PC-9 (cell line): ENCODE data around the gene RNF220. TPM values are rescaled to one million over a fixed set of nuclear protein-coding genes. Genes with fewer than 3 reads are reported as not detected.

Experiments
- BruUV-seq: library from RNA; stranded (reverse); fragments of 400-500 nt; replicated peaks from 2 replicates; lab custom pipeline; 2021; lab: Mats Ljungman, UMichigan
- CTCF ChIA-PET: fragments of 300-600 bp; sonication (Branson Sonifier 250); formaldehyde crosslinking; loops from one replicate; lab custom pipeline; 2022; ENCODE audit warnings: antibody characterized with exemption; lab: Charles Lee
- POLR2A ChIA-PET: fragments of 300-600 bp; sonication (Branson Sonifier 250); formaldehyde crosslinking; loops from one replicate; lab custom pipeline; 2022; ENCODE audit warnings: antibody characterized with exemption; ENCODE audit not compliant: unreplicated experiment; lab: Charles Lee
- DNase-seq, 2 experiments: peaks; one replicate each; pipeline versions ENCODE4 v3.0.0 to v3.0.0-alpha.2; 2015 to 2022; ENCODE audit warnings: mixed read lengths in 1 of 2
- H2AFZ ChIP-seq: fragments of 200-600 bp; sonication (generic); 2 replicates; pipeline ENCODE4 v1.8.1; 2017; ENCODE audit warnings: antibody characterized with exemption
- H3F3A ChIP-seq: fragments of 200-600 bp; sonication (generic); 2 replicates; pipeline ENCODE4 v1.8.1; 2017; ENCODE audit warnings: antibody characterized with exemption, mild to moderate bottlenecking, low read depth; ENCODE audit not compliant: insufficient read depth
- H3K27ac ChIP-seq: fragments of 200-600 bp; sonication (generic); 2 replicates; pipeline ENCODE4 v1.6.1; 2016; ENCODE audit warnings: mixed run types
- H3K27me3 ChIP-seq: fragments of 200-600 bp; sonication (generic); 2 replicates; pipeline ENCODE4 v1.6.1; 2016; ENCODE audit warnings: low read depth, mixed run types; ENCODE audit not compliant: insufficient read depth
- H3K36me3 ChIP-seq: fragments of 200-600 bp; sonication (generic); 2 replicates; pipeline ENCODE4 v1.6.1; 2016; ENCODE audit warnings: low read depth, mixed run types
- H3K4me1 ChIP-seq: fragments of 200-600 bp; sonication (generic); replicated peaks from 2 replicates; pipeline ENCODE4 v1.6.1; 2016; ENCODE audit warnings: mixed run types; ENCODE audit not compliant: insufficient read depth
- H3K4me2 ChIP-seq: fragments of 200-600 bp; sonication (generic); 2 replicates; pipeline ENCODE4 v1.6.1; 2017; ENCODE audit warnings: mixed run types
- H3K4me3 ChIP-seq: fragments of 200-600 bp; sonication (generic); 2 replicates; pipeline ENCODE4 v1.6.1; 2016; ENCODE audit warnings: mixed run types
- H3K79me2 ChIP-seq: fragments of 200-600 bp; sonication (generic); 2 replicates; pipeline ENCODE4 v1.6.1; 2017; ENCODE audit warnings: low read depth, mixed run types
- H3K9me2 ChIP-seq: fragments of 200-600 bp; sonication (generic); 2 replicates; pipeline ENCODE4 v1.8.1; 2017; ENCODE audit warnings: mild to moderate bottlenecking; ENCODE audit not compliant: insufficient read depth
- H3K9me3 ChIP-seq: fragments of 200-600 bp; sonication (generic); 2 replicates; pipeline ENCODE4 v1.8.1; 2016; ENCODE audit warnings: low read depth; ENCODE audit not compliant: insufficient read depth
- H4K20me1 ChIP-seq: fragments of 200-600 bp; sonication (generic); 2 replicates; pipeline ENCODE4 v1.8.1; 2017; ENCODE audit not compliant: insufficient read depth
- CTCF ChIP-seq: fragments of 200-600 bp; sonication (generic); conservative IDR thresholded peaks from 2 replicates; pipeline ENCODE4 v1.6.1; 2017; ENCODE audit warnings: mixed run types, antibody characterized with exemption, mild to moderate bottlenecking, moderate library complexity
- EZH2 ChIP-seq: fragments of 200-600 bp; sonication (generic); IDR thresholded peaks from 2 replicates; pipeline ENCODE4 v1.8.0; 2017; ENCODE audit warnings: antibody characterized with exemption, low read depth
- intact Hi-C: fragments of 100-400 bp; cut with micrococcal nuclease; formaldehyde crosslinking; loops from one replicate; pipeline ENCODE4 v1.10.0; 2022; ENCODE audit not compliant: unreplicated experiment
- total RNA-seq: library from RNA; stranded (reverse); gene quantifications from 2 replicates; pipeline ENCODE4 v1.2.3, GENCODE V29; 2021

The RNF220 gene
- total RNA-seq, 1 experiment from 2014 or later = 82.9 TPM

GRCh38 chr1:44357710-44358109, 47.3 kb upstream of the RNF220 start:
- Histone ChIP-seq H3K4me3 (no peak overlapping the region), H3K27me3 (no peaks in the 10 kb centered on the region), H3K79me2 (peaks cover 22% of the 10 kb centered on the region), H3K4me1 (peaks cover 24% of the 10 kb centered on the region; the same call in 1 of the 2 replicates), H2AFZ (no peak overlapping the region), H3K27ac (no peak overlapping the region), H3K36me3 (0 out of 2 replicates have a peak, but pooled peaks cover 2% of the 10 kb centered on the region), H4K20me1 (no peaks in the 10 kb centered on the region; the same call in 1 of the 2 replicates), H3K9me3 (no peaks in the 10 kb centered on the region), H3K9me2 (no peaks in the 10 kb centered on the region), H3F3A (no peaks in the 10 kb centered on the region), H3K4me2 (no peak overlapping the region)
- no peak for TF ChIP-seq CTCF
- no peak for TF ChIP-seq EZH2
- DNase-seq = no peak
- ChIA-PET CTCF (interaction anchor here (0.7 kb wide), 1 partner anchor 63 kb away, joined by 3 read pairs; no protein-coding TSS in a partner anchor), POLR2A (interaction anchor here (0.6 kb wide), 1 partner anchor 313 kb away, joined by 12 read pairs; no protein-coding TSS in a partner anchor)
- intact Hi-C loops = no loop called here
- no TSS peak for BruUV-seq

DNA sequence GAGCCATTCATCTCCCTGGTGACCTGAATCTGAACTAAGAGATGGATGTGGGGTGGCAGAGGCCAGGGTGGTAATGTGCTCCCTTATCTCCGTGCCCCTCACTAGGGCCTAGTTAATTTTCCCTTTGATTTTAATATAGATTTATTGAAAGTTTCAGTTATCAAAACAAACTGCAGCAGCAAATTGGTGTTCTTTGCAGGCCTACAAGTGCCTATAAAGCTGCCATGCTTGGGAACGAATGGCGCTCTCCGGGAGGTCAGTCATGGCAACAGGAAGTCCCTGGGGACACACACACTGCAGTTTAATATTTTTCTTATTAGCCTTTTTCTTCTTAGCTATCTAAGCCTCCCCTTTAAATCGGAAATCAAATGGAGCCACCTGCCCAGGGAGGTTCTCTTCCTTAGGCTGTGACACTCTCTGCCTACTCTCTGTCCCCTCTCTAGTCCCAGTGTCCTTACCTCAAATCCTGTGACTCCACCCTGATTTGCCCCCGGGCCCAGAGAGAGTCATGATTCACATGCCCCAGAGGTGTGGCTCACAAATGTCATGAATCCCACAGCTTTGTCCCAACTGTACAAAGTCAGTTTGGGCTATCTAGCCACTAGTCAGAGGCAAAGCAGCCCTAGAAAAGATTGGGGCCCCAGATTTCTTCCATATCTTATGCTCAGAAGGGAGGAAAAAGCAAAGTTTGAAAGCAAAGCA, 45.7 kb upstream of the RNF220 start:
- CTCF ChIA-PET = no interaction called here

DNA sequence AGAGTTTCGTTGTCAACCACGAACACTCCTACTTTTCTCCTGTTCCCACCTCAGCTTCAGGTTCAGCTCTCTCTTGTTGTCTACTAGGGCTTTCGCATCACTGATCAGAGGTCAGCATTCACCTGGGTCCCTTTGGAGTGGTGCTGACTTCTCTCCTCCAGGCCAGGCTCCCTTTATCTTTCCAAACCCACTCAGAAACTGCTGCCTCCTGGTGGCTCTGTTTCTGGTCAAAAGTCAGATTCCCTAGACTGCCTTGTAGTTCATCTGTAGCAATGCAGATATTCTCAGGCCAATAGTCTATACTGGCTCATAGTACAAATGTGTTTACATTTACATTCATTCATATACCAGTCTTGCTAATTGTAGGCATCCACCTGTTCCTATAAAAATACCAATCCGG, 43.6 kb upstream of the RNF220 start:
- no peaks in the 10 kb centered on the region for H3K9me2 ChIP-seq
- H3K36me3 ChIP-seq = no peaks in the 10 kb centered on the region
- no peaks in the 10 kb centered on the region for H3K79me2 ChIP-seq
- H3K4me1 ChIP-seq = peaks cover 7% of the 10 kb centered on the region; the same call in 1 of the 2 replicates
- no peak for TF ChIP-seq CTCF
- TF ChIP-seq EZH2 = no peak
- H2AFZ ChIP-seq = no peak overlapping the region
- intact Hi-C loops = no loop called here
- ChIA-PET POLR2A (no interaction called here), CTCF (interaction anchor here (0.5 kb wide), 1 partner anchor 16 kb away, joined by 3 read pairs; no protein-coding TSS in a partner anchor)
- BruUV-seq = no TSS peak
- H3F3A ChIP-seq = no peaks in the 10 kb centered on the region
- H3K27ac ChIP-seq = no peak overlapping the region
- no peak overlapping the region for H3K4me2 ChIP-seq
- H3K27me3 ChIP-seq = no peaks in the 10 kb centered on the region
- no peaks in the 10 kb centered on the region for H4K20me1 ChIP-seq
- no peaks in the 10 kb centered on the region for H3K9me3 ChIP-seq
- no peak overlapping the region for H3K4me3 ChIP-seq
- no peak for DNase-seq

More for the DNA sequence above, 45.7 kb upstream of the RNF220 start:
- Histone ChIP-seq H3K4me3 (no peak overlapping the region), H3K27me3 (no peaks in the 10 kb centered on the region), H3K36me3 (no peaks in the 10 kb centered on the region), H3K79me2 (peaks cover 5% of the 10 kb centered on the region), H3K4me2 (no peak overlapping the region), H3K9me2 (no peaks in the 10 kb centered on the region), H3F3A (no peaks in the 10 kb centered on the region), H2AFZ (no peak overlapping the region), H3K4me1 (peaks cover 8% of the 10 kb centered on the region; the same call in 1 of the 2 replicates), H3K27ac (no peak overlapping the region), H4K20me1 (no peaks in the 10 kb centered on the region; the same call in 1 of the 2 replicates), H3K9me3 (no peaks in the 10 kb centered on the region)
- BruUV-seq = no TSS peak
- TF ChIP-seq CTCF (no peak), EZH2 (no peak)
- POLR2A ChIA-PET = no interaction called here
- intact Hi-C loops = no loop called here
- DNase-seq = peak in 1 of 2 experiments; percentile 46
